Middle frontal gyrus (tissue), 1 donor: ENCODE results near the gene PDHX.
A peak's percentile ranks its signal among the peaks of the same experiment; 100 is the strongest.
"Not testable (repeated sequence)": the region's sequence is repeated elsewhere in the genome, so short reads cannot be mapped to it uniquely, and the experiment has no call there.

Source experiments
- DNase-seq: peaks from one replicate; pipeline ENCODE4 v3.0.0-alpha.2; 2015; ENCODE audit warnings: low spot score; ENCODE audit errors: extremely low spot score

The PDHX gene

GRCh38 chr11:35015621-35016387 is 99.4 kb downstream of the PDHX start:
- DNase-seq, result no peak

- no peak for DNase-seq
These were observed 100.5 kb downstream of the PDHX start for GRCh38 chr11:35016916-35017315.

- no peak for DNase-seq
These were observed 101.3 kb downstream of the PDHX start for GRCh38 chr11:35017528-35018342.

- no peak for DNase-seq
These were observed 105.2 kb downstream of the PDHX start for GRCh38 chr11:35021589-35021988.

GRCh38 chr11:35023940-35024339 is 107.5 kb downstream of the PDHX start:
- not testable (repeated sequence) for DNase-seq

GRCh38 chr11:35028007-35028406 is 111.6 kb downstream of the PDHX start:
- DNase-seq, result not testable (repeated sequence)

- DNase-seq, result no peak
These were observed 113.7 kb downstream of the PDHX start for GRCh38 chr11:35029979-35030682.

GRCh38 chr11:35030716-35031213 is 114.3 kb downstream of the PDHX start:
- no peak for DNase-seq

GRCh38 chr11:35031346-35031745 is 114.9 kb downstream of the PDHX start:
- no peak for DNase-seq

- no peak for DNase-seq
These were observed 115.4 kb downstream of the PDHX start for GRCh38 chr11:35031867-35032266.

- no peak for DNase-seq
These were observed 116.6 kb downstream of the PDHX start for GRCh38 chr11:35033011-35033410.

GRCh38 chr11:35034401-35034800 is 118.0 kb downstream of the PDHX start:
- no peak for DNase-seq

GRCh38 chr11:35035894-35036408 is 119.5 kb downstream of the PDHX start:
- no peak for DNase-seq

- no peak for DNase-seq
These were observed 120.2 kb downstream of the PDHX start for GRCh38 chr11:35036639-35037038.

- no peak for DNase-seq
These were observed 122.0 kb downstream of the PDHX start for GRCh38 chr11:35038211-35038928.

- DNase-seq, result no peak
These were observed 122.7 kb downstream of the PDHX start for GRCh38 chr11:35039076-35039475.

- no peak for DNase-seq
These were observed 124.0 kb downstream of the PDHX start for GRCh38 chr11:35040221-35040942.

- no peak for DNase-seq
These were observed 124.7 kb downstream of the PDHX start for GRCh38 chr11:35041070-35041554.

GRCh38 chr11:35042224-35042623 is 125.8 kb downstream of the PDHX start:
- no peak for DNase-seq

- DNase-seq, result peak; percentile 22
These were observed 126.5 kb downstream of the PDHX start for GRCh38 chr11:35042913-35043312.
